Measurements from ENCODE around the gene OTULIN. TPM values are rescaled to one million over a fixed set of nuclear protein-coding genes. Genes with fewer than 3 reads are reported as not detected.

The OTULIN gene
- total RNA-seq, 1 experiment from 2014 or later, result 36.0 TPM

DNA sequence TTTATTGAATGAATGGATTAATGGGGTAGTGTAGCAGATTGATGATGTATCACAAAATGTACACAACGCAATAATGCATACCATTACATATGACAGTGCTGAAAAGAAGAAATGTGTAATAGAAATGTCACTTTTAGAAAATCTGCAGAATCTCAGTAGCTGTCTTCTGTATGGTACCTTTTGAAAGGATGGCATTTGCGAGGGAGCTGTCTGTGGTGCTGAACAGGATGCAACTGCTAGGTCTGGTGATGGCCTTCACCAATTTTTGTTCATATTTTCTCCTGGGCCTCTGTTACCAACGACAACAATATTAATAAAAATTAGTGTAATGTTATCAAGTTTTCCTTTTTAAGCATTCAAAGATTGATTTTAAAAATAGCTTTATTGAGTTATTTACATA lies 36.2 kb upstream of the OTULIN start:
- H3K36me3 Mint-ChIP-seq (ENCODE audit: insufficient read depth, unreplicated experiment), result no peaks in the 10 kb centered on the region
- peak; percentile 55 for DNase-seq
- intact Hi-C loops (cut with micrococcal nuclease; ENCODE audit: unreplicated experiment), result no loop called here
- BruUV-seq (replicated peaks), result no TSS peak
- H3K4me1 Mint-ChIP-seq (ENCODE audit: low read depth, unreplicated experiment), result peaks cover 10% of the 10 kb centered on the region
- CTCF ChIA-PET, result interaction anchor here (0.7 kb wide), 1 partner anchor 20 kb away, joined by 3 read pairs; no protein-coding TSS in a partner anchor
- H3K27ac Mint-ChIP-seq (ENCODE audit: unreplicated experiment), result no peak overlapping the region
- TF ChIP-seq, protein P1, sequence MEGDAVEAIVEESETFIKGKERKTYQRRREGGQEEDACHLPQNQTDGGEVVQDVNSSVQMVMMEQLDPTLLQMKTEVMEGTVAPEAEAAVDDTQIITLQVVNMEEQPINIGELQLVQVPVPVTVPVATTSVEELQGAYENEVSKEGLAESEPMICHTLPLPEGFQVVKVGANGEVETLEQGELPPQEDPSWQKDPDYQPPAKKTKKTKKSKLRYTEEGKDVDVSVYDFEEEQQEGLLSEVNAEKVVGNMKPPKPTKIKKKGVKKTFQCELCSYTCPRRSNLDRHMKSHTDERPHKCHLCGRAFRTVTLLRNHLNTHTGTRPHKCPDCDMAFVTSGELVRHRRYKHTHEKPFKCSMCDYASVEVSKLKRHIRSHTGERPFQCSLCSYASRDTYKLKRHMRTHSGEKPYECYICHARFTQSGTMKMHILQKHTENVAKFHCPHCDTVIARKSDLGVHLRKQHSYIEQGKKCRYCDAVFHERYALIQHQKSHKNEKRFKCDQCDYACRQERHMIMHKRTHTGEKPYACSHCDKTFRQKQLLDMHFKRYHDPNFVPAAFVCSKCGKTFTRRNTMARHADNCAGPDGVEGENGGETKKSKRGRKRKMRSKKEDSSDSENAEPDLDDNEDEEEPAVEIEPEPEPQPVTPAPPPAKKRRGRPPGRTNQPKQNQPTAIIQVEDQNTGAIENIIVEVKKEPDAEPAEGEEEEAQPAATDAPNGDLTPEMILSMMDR (IDR thresholded peaks at IDR 0.05; ENCODE audit: unreplicated experiment), result no peak
- no peaks in the 10 kb centered on the region for H3K9me3 Mint-ChIP-seq (ENCODE audit: low read depth, unreplicated experiment)
- no peaks in the 10 kb centered on the region for H3K27me3 Mint-ChIP-seq (ENCODE audit: unreplicated experiment)
- H3K4me3 Mint-ChIP-seq (ENCODE audit: low read depth, unreplicated experiment), result no peak overlapping the region

DNA sequence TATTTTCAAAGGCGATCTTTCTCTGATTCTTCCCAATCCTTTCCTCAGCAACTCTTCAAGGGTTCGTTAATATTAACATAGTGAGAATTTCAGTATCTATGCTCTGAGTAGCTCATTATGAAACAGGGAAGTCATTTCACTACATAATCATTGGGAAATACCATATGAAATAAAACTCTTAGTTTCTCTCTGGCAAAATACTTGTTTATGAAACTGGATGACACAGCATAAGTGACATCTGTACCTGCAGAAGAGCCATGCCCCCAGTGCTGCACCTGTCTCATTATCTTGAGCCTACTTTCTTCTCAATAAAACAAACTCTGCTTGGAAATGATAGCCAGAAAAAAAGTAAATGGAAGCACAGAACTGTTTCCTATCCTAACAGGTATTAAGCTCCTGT lies 33.8 kb upstream of the OTULIN start:
- Mint-ChIP-seq H3K36me3 (ENCODE audit: insufficient read depth, unreplicated experiment) (no peaks in the 10 kb centered on the region), H3K4me1 (ENCODE audit: low read depth, unreplicated experiment) (peaks cover 10% of the 10 kb centered on the region), H3K4me3 (ENCODE audit: low read depth, unreplicated experiment) (no peak overlapping the region), H3K27ac (ENCODE audit: unreplicated experiment) (no peak overlapping the region), H3K27me3 (ENCODE audit: unreplicated experiment) (peaks cover 2% of the 10 kb centered on the region), H3K9me3 (ENCODE audit: low read depth, unreplicated experiment) (no peaks in the 10 kb centered on the region)
- BruUV-seq (replicated peaks), result no TSS peak
- TF ChIP-seq, protein P1 (IDR thresholded peaks at IDR 0.05; ENCODE audit: unreplicated experiment), result no peak
- CTCF ChIA-PET, result no interaction called here
- DNase-seq, result no peak
- intact Hi-C loops (cut with micrococcal nuclease; ENCODE audit: unreplicated experiment), result no loop called here

DNA sequence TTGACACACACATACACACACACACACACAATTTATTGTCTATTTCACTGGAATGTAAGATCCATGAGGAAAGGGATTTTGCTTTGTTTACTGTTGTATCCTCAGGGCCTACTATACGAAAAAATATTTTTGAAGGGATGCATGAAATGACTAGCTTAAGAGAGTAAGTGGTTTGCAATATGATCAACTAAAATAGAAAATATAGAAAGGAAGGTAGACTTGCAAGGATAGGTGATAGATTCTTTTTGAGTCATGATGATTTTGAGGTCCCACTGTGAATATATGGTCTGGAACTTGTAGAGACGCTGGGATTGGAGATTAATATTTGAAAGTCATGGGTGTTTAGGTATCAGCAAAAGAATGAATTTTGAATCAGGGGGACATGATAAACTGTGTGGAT lies 28.9 kb upstream of the OTULIN start:
- Mint-ChIP-seq H3K36me3 (ENCODE audit: insufficient read depth, unreplicated experiment) (no peaks in the 10 kb centered on the region), H3K27ac (ENCODE audit: unreplicated experiment) (no peak overlapping the region), H3K4me1 (ENCODE audit: low read depth, unreplicated experiment) (no peaks in the 10 kb centered on the region), H3K9me3 (ENCODE audit: low read depth, unreplicated experiment) (no peaks in the 10 kb centered on the region), H3K27me3 (ENCODE audit: unreplicated experiment) (peaks cover 46% of the 10 kb centered on the region), H3K4me3 (ENCODE audit: low read depth, unreplicated experiment) (no peak overlapping the region)
- no TSS peak for BruUV-seq (replicated peaks)
- DNase-seq, result no peak
- CTCF ChIA-PET, result no interaction called here
- TF ChIP-seq, protein P1 (IDR thresholded peaks at IDR 0.05; ENCODE audit: unreplicated experiment), result no peak
- intact Hi-C loops (cut with micrococcal nuclease; ENCODE audit: unreplicated experiment), result no loop called here

DNA sequence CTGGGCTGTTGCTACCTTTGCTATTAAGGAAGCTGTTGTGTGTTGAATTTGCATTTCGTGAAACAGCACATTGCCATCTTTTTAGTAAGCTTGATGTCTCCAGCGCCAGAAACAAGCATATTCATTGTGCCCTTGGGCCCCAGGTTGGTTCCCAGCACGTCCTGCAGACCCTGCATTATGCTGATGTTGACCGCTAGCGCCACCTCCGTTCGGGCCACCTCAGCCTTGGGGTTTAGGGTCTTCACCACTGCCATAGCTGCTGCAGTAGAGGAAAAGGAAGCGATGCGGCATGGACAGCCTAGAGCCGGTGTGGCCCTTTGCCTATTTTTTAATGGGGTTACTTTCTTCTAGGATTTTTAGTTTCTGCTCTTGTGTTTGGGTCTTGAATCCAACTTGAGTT lies 23.8 kb upstream of the OTULIN start:
- peaks cover 62% of the 10 kb centered on the region for H3K27me3 Mint-ChIP-seq (ENCODE audit: unreplicated experiment)
- CTCF ChIA-PET, result no interaction called here
- TF ChIP-seq, protein P1 (IDR thresholded peaks at IDR 0.05; ENCODE audit: unreplicated experiment), result no peak
- H3K4me3 Mint-ChIP-seq (ENCODE audit: low read depth, unreplicated experiment), result no peak overlapping the region
- no peaks in the 10 kb centered on the region for H3K4me1 Mint-ChIP-seq (ENCODE audit: low read depth, unreplicated experiment)
- BruUV-seq (replicated peaks), result no TSS peak
- H3K36me3 Mint-ChIP-seq (ENCODE audit: insufficient read depth, unreplicated experiment), result no peaks in the 10 kb centered on the region
- DNase-seq, result no peak
- intact Hi-C loops (cut with micrococcal nuclease; ENCODE audit: unreplicated experiment), result loop anchor here (10.0 kb wide), 1 partner anchor 1166 kb away; no protein-coding TSS in a partner anchor
- no peak overlapping the region for H3K27ac Mint-ChIP-seq (ENCODE audit: unreplicated experiment)
- H3K9me3 Mint-ChIP-seq (ENCODE audit: low read depth, unreplicated experiment), result no peaks in the 10 kb centered on the region
